Small intestine (tissue), 7 donors: ENCODE measurements around the gene ZFP92. TPM values are rescaled to one million over a fixed set of nuclear protein-coding genes. Genes with fewer than 3 reads are reported as not detected.

Experiments used
- DNase-seq, 2 donors: peaks; one replicate each; pipeline versions ENCODE4 v3.0.0 to v3.0.0-alpha.2; 2013
- FAIRE-seq: peaks from 2 replicates; lab custom pipeline; 2012; peaks lifted over from hg19 to GRCh38; lab: Jason Lieb, UNC
- H3K27ac ChIP-seq, 3 donors: one replicate each; pipeline ENCODE4 v1.5.1; 2013; ENCODE audit warnings: low read length in 2 of 3, mild to moderate bottlenecking in 2 of 3, control low read depth in 1 of 3, inconsistent platforms in 1 of 3, low read depth in 1 of 3, moderate library complexity in 1 of 3
- H3K27me3 ChIP-seq, 3 donors: one replicate each; pipeline ENCODE4 v1.6.1; 2013; ENCODE audit warnings: low read length in 3 of 3, inconsistent platforms in 1 of 3; ENCODE audit not compliant: control insufficient read depth in 3 of 3, insufficient read depth in 3 of 3
- H3K36me3 ChIP-seq, 3 donors: one replicate each; pipeline ENCODE4 v1.6.1; 2013; ENCODE audit warnings: low read length in 3 of 3, inconsistent platforms in 1 of 3, low read depth in 1 of 3, mild to moderate bottlenecking in 1 of 3, moderate library complexity in 1 of 3; ENCODE audit not compliant: control insufficient read depth in 3 of 3, insufficient read depth in 2 of 3
- H3K4me1 ChIP-seq, 3 donors: one replicate each; pipeline ENCODE4 v1.6.1; 2013; ENCODE audit warnings: low read length in 2 of 3, inconsistent platforms in 1 of 3, low read depth in 1 of 3, mild to moderate bottlenecking in 1 of 3, moderate library complexity in 1 of 3; ENCODE audit not compliant: control insufficient read depth in 3 of 3, insufficient read depth in 2 of 3
- H3K4me3 ChIP-seq, 3 donors: one replicate each; pipeline ENCODE4 v1.5.1; 2013; ENCODE audit warnings: low read length in 3 of 3, control low read depth in 1 of 3, inconsistent platforms in 1 of 3, low read depth in 1 of 3, mild to moderate bottlenecking in 1 of 3, moderate library complexity in 1 of 3
- H3K9me3 ChIP-seq, 2 donors: one replicate each; pipeline ENCODE4 v1.6.1; 2013; ENCODE audit warnings: low read depth in 1 of 2, low read length in 1 of 2; ENCODE audit not compliant: control insufficient read depth in 2 of 2, insufficient read depth in 1 of 2
- WGBS, 3 donors: extraction: QIAGEN DNeasy Blood & Tissue Kit; methylation state at CpG; one replicate each; pipeline ENCODE4 v1.1.7; 2013; 5-methylcytosine and 5-hydroxymethylcytosine counted together
- polyA plus RNA-seq, 4 donors: library from polyadenylated mRNA; stranded (reverse) in 3 of 4; unstranded in 1 of 4; fragments of 200-250 nt in 3 of 4; fragments of 120-200 nt in 1 of 4; gene quantifications; one replicate each; pipeline versions ENCODE4 v1.2.1 to v1.2.3, GENCODE V29; 2013
- donor health status: healthy with polysubstance abuse.
- donor health status: control.
- donor health status: control.
- donor health status: Bipolar disorder and iron deficiency.
- donor health status: healthy.

Gene ZFP92
- polyA plus RNA-seq, 4 donors = 0.27 to 3.8 (median 0.42) TPM; not detected in 1

GRCh38 chrX:153409414-153410101, 1.7 kb upstream of the ZFP92 start:
- H3K27ac ChIP-seq = no peak overlapping the region
- H3K36me3 ChIP-seq = no peaks in the 10 kb centered on the region
- FAIRE-seq (no peak), DNase-seq (peak in 1 of 2 donors; percentile 78)
- WGBS, 3 donors = 46 to 76% (median 73%) methylated on average over 13 to 30 of the region's 30 CpGs
- H3K27me3 ChIP-seq = no peaks in the 10 kb centered on the region
- no peak overlapping the region for H3K4me3 ChIP-seq
- no peaks in the 10 kb centered on the region for H3K4me1 ChIP-seq
- H3K9me3 ChIP-seq = no peaks in the 10 kb centered on the region

- 28 to 64% (median 61%) methylated on average over 12 to 15 of the region's 15 CpGs for WGBS, 3 donors
- Histone ChIP-seq H3K9me3 (no peaks in the 10 kb centered on the region), H3K27ac (peak overlapping the region in 1 of 3 donors; percentile 33), H3K27me3 (no peaks in the 10 kb centered on the region), H3K4me1 (no peaks in the 10 kb centered on the region), H3K36me3 (no peaks in the 10 kb centered on the region), H3K4me3 (no peak overlapping the region)
- DNase-seq (peak in 1 of 2 donors; percentile 62), FAIRE-seq (no peak)
Observed at GRCh38 chrX:153410373-153410772, 899 bp upstream of the ZFP92 start.

- Histone ChIP-seq H3K27me3 (no peaks in the 10 kb centered on the region), H3K4me3 (peak overlapping the region in 1 of 3 donors; percentile 25), H3K27ac (peak overlapping the region in 1 of 3 donors; percentile 33), H3K4me1 (no peaks in the 10 kb centered on the region), H3K36me3 (no peaks in the 10 kb centered on the region), H3K9me3 (no peaks in the 10 kb centered on the region)
- DNase-seq (no peak), FAIRE-seq (no peak)
- 24 to 52% (median 40%) methylated on average over 12 of the region's 12 CpGs for WGBS, 3 donors
Observed at GRCh38 chrX:153410888-153411254, 401 bp upstream of the ZFP92 start.

- H3K27me3 ChIP-seq = no peaks in the 10 kb centered on the region
- H3K27ac ChIP-seq = no peak overlapping the region
- peak in 1 of 2 donors; percentile 4 for DNase-seq
- H3K36me3 ChIP-seq = no peaks in the 10 kb centered on the region
- no peaks in the 10 kb centered on the region for H3K4me1 ChIP-seq
- WGBS, 3 donors = 45 to 69% (median 54%) methylated on average over 15 to 17 of the region's 17 CpGs
- H3K4me3 ChIP-seq = peak overlapping the region in 2 of 3 donors; percentile 34 to 49
- no peaks in the 10 kb centered on the region for H3K9me3 ChIP-seq
- no peak for FAIRE-seq
Observed at GRCh38 chrX:153411988-153412574, 809 bp downstream of the ZFP92 start.

GRCh38 chrX:153412746-153413720, 1.8 kb downstream of the ZFP92 start:
- H3K4me1 ChIP-seq = no peaks in the 10 kb centered on the region
- no peaks in the 10 kb centered on the region for H3K9me3 ChIP-seq
- H3K4me3 ChIP-seq = no peak overlapping the region
- 80 to 82% (median 81%) methylated on average over 13 to 23 of the region's 23 CpGs for whole genome bisulfite sequencing, 3 donors
- FAIRE-seq (no peak), DNase-seq (no peak)
- no peaks in the 10 kb centered on the region for H3K36me3 ChIP-seq
- H3K27ac ChIP-seq = no peak overlapping the region
- H3K27me3 ChIP-seq = no peaks in the 10 kb centered on the region

GRCh38 chrX:153413731-153414130, 2.5 kb downstream of the ZFP92 start:
- Histone ChIP-seq H3K4me3 (no peak overlapping the region), H3K36me3 (no peaks in the 10 kb centered on the region), H3K27ac (no peak overlapping the region), H3K27me3 (no peaks in the 10 kb centered on the region), H3K9me3 (no peaks in the 10 kb centered on the region), H3K4me1 (no peaks in the 10 kb centered on the region)
- DNase-seq (no peak), FAIRE-seq (no peak)
- 87 to 91% (median 88%) methylated on average over 9 to 11 of the region's 11 CpGs for WGBS, 3 donors

- H3K9me3 ChIP-seq = no peaks in the 10 kb centered on the region
- no peak overlapping the region for H3K4me3 ChIP-seq
- WGBS, 3 donors = 72 to 81% (median 75%) methylated on average over 8 to 9 of the region's 9 CpGs
- no peaks in the 10 kb centered on the region for H3K27me3 ChIP-seq
- FAIRE-seq = no peak
- no peaks in the 10 kb centered on the region for H3K4me1 ChIP-seq
- DNase-seq = no peak
- no peaks in the 10 kb centered on the region for H3K36me3 ChIP-seq
- H3K27ac ChIP-seq = no peak overlapping the region
Observed at GRCh38 chrX:153414856-153415510, 3.7 kb downstream of the ZFP92 start.
